Left renal cortex interstitium (tissue), 4 donors: ENCODE results near the gene SNX9. TPM values are rescaled to one million over a fixed set of nuclear protein-coding genes. Genes with fewer than 3 reads are reported as not detected.

Source experiments
- DNase-seq, 4 donors: peaks; one replicate each; pipeline ENCODE4 v3.0.0-alpha.2; 2013; ENCODE audit warnings: low read depth in 4 of 4, low spot score in 2 of 4, missing footprints in 1 of 4
- polyA plus RNA-seq, 4 donors: library from polyadenylated mRNA; unstranded; fragments of 120-200 nt; gene quantifications; one replicate each; pipeline ENCODE4 v1.2.1, GENCODE V29; 2013; ENCODE audit not compliant: insufficient read length in 4 of 4

The SNX9 gene
- polyA plus RNA-seq, 4 donors = 40.3 to 45.3 (median 42.4) TPM

GRCh38 chr6:157985378-157986155 is 162.5 kb downstream of the SNX9 start:
- DNase-seq = no peak

GRCh38 chr6:157987788-157988699 is 165.0 kb downstream of the SNX9 start:
- DNase-seq = no peak

GRCh38 chr6:157988700-157989063 is 165.6 kb downstream of the SNX9 start:
- DNase-seq = no peak

GRCh38 chr6:157989541-157990289 is 166.7 kb downstream of the SNX9 start:
- no peak for DNase-seq

GRCh38 chr6:157990321-157991066 is 167.4 kb downstream of the SNX9 start:
- no peak for DNase-seq

- no peak for DNase-seq
Observed at GRCh38 chr6:157991067-157991432, 168.0 kb downstream of the SNX9 start.

GRCh38 chr6:157993076-157993475 is 170.0 kb downstream of the SNX9 start:
- DNase-seq = no peak

GRCh38 chr6:157994125-157994795 is 171.2 kb downstream of the SNX9 start:
- no peak for DNase-seq

Other genes starting within 250 kb of the SNX9 start
- gene SYNJ2, start 158.6 kb downstream of the SNX9 start, polyA plus RNA-seq = 10 to 100 TPM in 3 of 4 donors, 1 to 10 TPM in 1; 9.7 to 12.1 (median 10.8) TPM